Lower leg skin (tissue), 3 donors: ENCODE results near the gene APOBEC3F.

ENCODE experiments used
- POLR2A ChIP-seq, 2 donors: fragments of 450-650 bp; IDR thresholded peaks; one replicate each; pipeline ENCODE4 v1.6.1; 2016 to 2017; ENCODE audit warnings: antibody characterized with exemption in 2 of 2, mild to moderate bottlenecking in 1 of 2, moderate library complexity in 1 of 2
- TF ChIP-seq, protein P1 (sequence below), 3 donors: fragments of 450-650 bp; IDR thresholded peaks; one replicate each; pipeline ENCODE4 v1.5.1; 2016; ENCODE audit warnings: antibody characterized with exemption in 3 of 3, mild to moderate bottlenecking in 3 of 3, moderate library complexity in 2 of 3

DNA sequence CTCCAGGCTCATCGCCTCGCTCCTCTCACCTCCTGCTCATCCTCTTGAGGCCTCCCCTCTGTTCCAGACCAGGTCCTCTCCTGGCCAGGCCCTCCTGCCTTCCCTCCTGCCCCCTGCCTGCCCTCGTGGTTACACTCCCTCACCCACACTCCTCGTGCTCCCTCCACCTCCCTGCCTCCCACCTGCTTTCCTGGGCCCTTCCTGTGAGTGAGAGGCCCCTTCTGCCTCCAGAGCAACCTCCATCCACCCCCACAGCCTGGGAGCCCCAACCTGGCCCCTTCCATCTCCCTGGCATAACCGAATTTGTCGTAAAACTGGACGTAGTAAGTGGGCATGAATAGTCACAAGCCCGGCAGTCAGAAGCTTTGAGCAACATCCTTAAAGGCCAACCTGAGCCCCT is 40.9 kb downstream of the APOBEC3F start:
- TF ChIP-seq, protein P1, sequence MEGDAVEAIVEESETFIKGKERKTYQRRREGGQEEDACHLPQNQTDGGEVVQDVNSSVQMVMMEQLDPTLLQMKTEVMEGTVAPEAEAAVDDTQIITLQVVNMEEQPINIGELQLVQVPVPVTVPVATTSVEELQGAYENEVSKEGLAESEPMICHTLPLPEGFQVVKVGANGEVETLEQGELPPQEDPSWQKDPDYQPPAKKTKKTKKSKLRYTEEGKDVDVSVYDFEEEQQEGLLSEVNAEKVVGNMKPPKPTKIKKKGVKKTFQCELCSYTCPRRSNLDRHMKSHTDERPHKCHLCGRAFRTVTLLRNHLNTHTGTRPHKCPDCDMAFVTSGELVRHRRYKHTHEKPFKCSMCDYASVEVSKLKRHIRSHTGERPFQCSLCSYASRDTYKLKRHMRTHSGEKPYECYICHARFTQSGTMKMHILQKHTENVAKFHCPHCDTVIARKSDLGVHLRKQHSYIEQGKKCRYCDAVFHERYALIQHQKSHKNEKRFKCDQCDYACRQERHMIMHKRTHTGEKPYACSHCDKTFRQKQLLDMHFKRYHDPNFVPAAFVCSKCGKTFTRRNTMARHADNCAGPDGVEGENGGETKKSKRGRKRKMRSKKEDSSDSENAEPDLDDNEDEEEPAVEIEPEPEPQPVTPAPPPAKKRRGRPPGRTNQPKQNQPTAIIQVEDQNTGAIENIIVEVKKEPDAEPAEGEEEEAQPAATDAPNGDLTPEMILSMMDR (IDR thresholded peaks at IDR 0.05), result no peak
- TF ChIP-seq POLR2A (IDR thresholded peaks at IDR 0.05), result no peak
